ENCODE data around the gene RAD17.
A peak's percentile ranks its signal among the peaks of the same experiment; 100 is the strongest.
"Not testable (repeated sequence)": the region's sequence is repeated elsewhere in the genome, so short reads cannot be mapped to it uniquely, and the experiment has no call there.

Gene RAD17

GRCh38 chr5:69367697-69368279 lies 1.8 kb upstream of the RAD17 start:
- no peak overlapping the region for H3K27ac ChIP-seq
- H3K4me3 ChIP-seq (ENCODE audit: low read depth, low read length), result peak overlapping the region; percentile 89
- no peaks in the 10 kb centered on the region for H3K36me3 ChIP-seq (ENCODE audit: control insufficient read depth, insufficient read depth, low read length)
- peaks cover 4% of the 10 kb centered on the region for H3K4me1 ChIP-seq
- peak overlapping the region; percentile 100 for H3K4me2 ChIP-seq (ENCODE audit: low read length)
- TF ChIP-seq, protein P1, sequence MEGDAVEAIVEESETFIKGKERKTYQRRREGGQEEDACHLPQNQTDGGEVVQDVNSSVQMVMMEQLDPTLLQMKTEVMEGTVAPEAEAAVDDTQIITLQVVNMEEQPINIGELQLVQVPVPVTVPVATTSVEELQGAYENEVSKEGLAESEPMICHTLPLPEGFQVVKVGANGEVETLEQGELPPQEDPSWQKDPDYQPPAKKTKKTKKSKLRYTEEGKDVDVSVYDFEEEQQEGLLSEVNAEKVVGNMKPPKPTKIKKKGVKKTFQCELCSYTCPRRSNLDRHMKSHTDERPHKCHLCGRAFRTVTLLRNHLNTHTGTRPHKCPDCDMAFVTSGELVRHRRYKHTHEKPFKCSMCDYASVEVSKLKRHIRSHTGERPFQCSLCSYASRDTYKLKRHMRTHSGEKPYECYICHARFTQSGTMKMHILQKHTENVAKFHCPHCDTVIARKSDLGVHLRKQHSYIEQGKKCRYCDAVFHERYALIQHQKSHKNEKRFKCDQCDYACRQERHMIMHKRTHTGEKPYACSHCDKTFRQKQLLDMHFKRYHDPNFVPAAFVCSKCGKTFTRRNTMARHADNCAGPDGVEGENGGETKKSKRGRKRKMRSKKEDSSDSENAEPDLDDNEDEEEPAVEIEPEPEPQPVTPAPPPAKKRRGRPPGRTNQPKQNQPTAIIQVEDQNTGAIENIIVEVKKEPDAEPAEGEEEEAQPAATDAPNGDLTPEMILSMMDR (IDR thresholded peaks at IDR 0.05), result no peak
- peaks cover 23% of the 10 kb centered on the region for H3K79me2 ChIP-seq
- no peaks in the 10 kb centered on the region for H3K9me3 ChIP-seq (ENCODE audit: control insufficient read depth, low read length)
- no peak overlapping the region for H3K9ac ChIP-seq
- no peak overlapping the region for H2AFZ ChIP-seq
- no peaks in the 10 kb centered on the region for H3K27me3 ChIP-seq (ENCODE audit: control insufficient read depth, insufficient read depth, low read length)

- Histone ChIP-seq H3K27me3 (ENCODE audit: control insufficient read depth, insufficient read depth, low read length) (no peaks in the 10 kb centered on the region), H3K4me2 (ENCODE audit: low read length) (peak overlapping the region; percentile 100), H2AFZ (peak overlapping the region; percentile 79), H3K36me3 (ENCODE audit: control insufficient read depth, insufficient read depth, low read length) (no peaks in the 10 kb centered on the region), H3K79me2 (peaks cover 18% of the 10 kb centered on the region), H3K4me1 (peaks cover 4% of the 10 kb centered on the region), H3K9me3 (ENCODE audit: control insufficient read depth, low read length) (no peaks in the 10 kb centered on the region), H3K27ac (peak overlapping the region; percentile 96), H3K4me3 (ENCODE audit: low read depth, low read length) (peak overlapping the region; percentile 89), H3K9ac (peak overlapping the region; percentile 78)
- TF ChIP-seq, protein P1 (IDR thresholded peaks at IDR 0.05), result no peak
These were observed 919 bp upstream of the RAD17 start for GRCh38 chr5:69368458-69369339.

DNA sequence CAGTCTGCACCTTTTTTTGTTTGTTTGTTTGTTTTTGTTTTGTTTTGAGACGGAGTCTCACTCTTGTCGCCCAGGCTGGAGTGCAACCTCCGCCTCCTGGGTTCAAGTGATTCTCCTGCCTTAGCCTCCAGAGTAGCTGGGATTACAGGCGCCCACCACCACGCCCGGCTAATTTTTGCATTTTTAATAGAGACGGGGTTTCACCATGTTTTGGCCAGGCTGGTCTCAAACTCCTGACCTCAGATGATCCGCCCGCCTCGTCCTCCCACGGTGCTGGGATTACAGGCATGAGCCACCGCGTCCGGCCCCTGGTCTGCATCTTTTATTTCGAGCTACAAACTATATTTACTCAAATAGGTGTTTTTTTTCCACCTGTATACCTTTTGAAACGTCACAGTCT lies 717 bp downstream of the RAD17 start:
- peak overlapping the region; percentile 100 for H3K4me2 ChIP-seq (ENCODE audit: low read length)
- H3K27me3 ChIP-seq (ENCODE audit: control insufficient read depth, insufficient read depth, low read length); H3K9ac ChIP-seq; H3K9me3 ChIP-seq (ENCODE audit: control insufficient read depth, low read length); H3K36me3 ChIP-seq (ENCODE audit: control insufficient read depth, insufficient read depth, low read length); H3K4me1 ChIP-seq: not testable (repeated sequence)
- H3K27ac ChIP-seq, result peak overlapping the region; percentile 96
- peaks cover 18% of the 10 kb centered on the region for H3K79me2 ChIP-seq
- H3K4me3 ChIP-seq (ENCODE audit: low read depth, low read length), result peak overlapping the region; percentile 89
- peak overlapping the region; percentile 79 for H2AFZ ChIP-seq

DNA sequence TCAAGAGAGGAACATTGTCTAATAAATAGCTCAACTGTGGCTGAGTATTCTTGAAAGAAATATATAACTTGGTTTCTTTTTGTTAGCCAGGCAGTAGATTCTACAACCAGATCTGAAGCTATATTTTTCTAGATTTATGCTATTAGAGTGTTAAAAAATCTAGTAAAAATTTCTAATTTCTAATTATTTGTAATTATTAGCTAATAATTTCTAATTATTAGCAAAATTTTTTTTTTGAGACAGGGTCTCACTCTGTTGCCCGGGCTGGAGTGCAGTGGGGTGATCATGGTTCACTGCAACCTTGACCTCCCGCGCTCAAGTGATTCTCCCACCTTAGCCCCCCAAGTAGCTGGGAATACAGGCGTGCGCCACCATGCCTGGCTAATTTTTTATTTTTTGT lies 2.8 kb downstream of the RAD17 start:
- TF ChIP-seq, protein P1 (IDR thresholded peaks at IDR 0.05), result no peak
- no peak overlapping the region for H3K27ac ChIP-seq
- H3K79me2 ChIP-seq, result peaks cover 14% of the 10 kb centered on the region
- H3K36me3 ChIP-seq (ENCODE audit: control insufficient read depth, insufficient read depth, low read length), result no peaks in the 10 kb centered on the region
- no peaks in the 10 kb centered on the region for H3K9me3 ChIP-seq (ENCODE audit: control insufficient read depth, low read length)
- no peak overlapping the region for H3K4me3 ChIP-seq (ENCODE audit: low read depth, low read length)
- H3K4me2 ChIP-seq (ENCODE audit: low read length), result no peak overlapping the region
- no peak overlapping the region for H3K9ac ChIP-seq
- no peak overlapping the region for H2AFZ ChIP-seq
- H3K27me3 ChIP-seq (ENCODE audit: control insufficient read depth, insufficient read depth, low read length), result no peaks in the 10 kb centered on the region
- H3K4me1 ChIP-seq, result peaks cover 4% of the 10 kb centered on the region

DNA sequence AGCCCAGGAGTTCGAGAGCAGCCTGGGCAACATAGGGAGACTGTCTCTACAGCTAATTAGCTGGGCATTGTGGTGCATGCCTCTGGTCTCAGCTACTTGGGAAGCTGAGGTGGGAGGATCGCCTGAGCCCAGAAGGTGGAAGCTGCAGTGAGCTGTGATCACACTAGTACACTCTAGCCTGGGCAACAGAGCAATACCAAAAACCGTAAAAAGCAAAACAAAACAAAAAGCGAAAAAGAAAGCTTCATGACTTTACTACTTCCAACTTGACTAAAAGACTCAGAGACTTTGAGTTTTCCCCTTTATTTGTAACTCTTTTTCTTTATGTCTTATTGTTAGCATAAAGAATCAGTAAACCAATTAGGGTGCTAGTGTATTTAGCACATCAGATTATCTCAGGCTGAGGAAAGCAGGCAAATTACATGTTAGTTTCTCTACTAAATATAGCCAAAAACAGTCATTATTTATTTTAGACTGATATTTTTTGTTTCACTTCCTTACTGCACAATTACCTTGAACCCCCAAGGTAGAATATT lies 5.4 kb downstream of the RAD17 start:
- Histone ChIP-seq H3K9ac (no peak overlapping the region), H3K79me2 (no peaks in the 10 kb centered on the region), H3K9me3 (ENCODE audit: control insufficient read depth, low read length) (no peaks in the 10 kb centered on the region), H3K4me2 (ENCODE audit: low read length) (no peak overlapping the region), H3K27ac (no peak overlapping the region), H2AFZ (no peak overlapping the region), H3K4me1 (no peaks in the 10 kb centered on the region), H3K4me3 (ENCODE audit: low read depth, low read length) (no peak overlapping the region), H3K27me3 (ENCODE audit: control insufficient read depth, insufficient read depth, low read length) (no peaks in the 10 kb centered on the region), H3K36me3 (ENCODE audit: control insufficient read depth, insufficient read depth, low read length) (no peaks in the 10 kb centered on the region)
- TF ChIP-seq, protein P1 (IDR thresholded peaks at IDR 0.05), result no peak
